RWPE1 (cell line): ENCODE data around the gene METTL27.
"Not testable (repeated sequence)": the region's sequence is repeated elsewhere in the genome, so short reads cannot be mapped to it uniquely, and the experiment has no call there.

ENCODE experiments used
- CTCF ChIA-PET: fragments of 350-600 bp; sonication (Branson Sonifier 250); formaldehyde crosslinking; extraction: SDS; loops from one replicate; lab custom pipeline; 2021; lab: Yijun Ruan, JAX
- POLR2A ChIA-PET: fragments of 400-600 bp; formaldehyde crosslinking; extraction: SDS; loops from one replicate; lab custom pipeline; 2020; ENCODE audit warnings: antibody characterized with exemption; ENCODE audit not compliant: low non-redundant PET; lab: Yijun Ruan, JAX
- DNase-seq: peaks from one replicate; pipeline ENCODE4 v3.0.0; 2012; ENCODE audit warnings: low spot score
- H3K27ac ChIP-seq: fragments of 450-650 bp; 2 replicates; pipeline ENCODE4 v1.5.1; 2017
- CTCF ChIP-seq: fragments of 450-650 bp; conservative IDR thresholded peaks from 2 replicates; pipeline ENCODE4 v1.5.1; 2017; ENCODE audit warnings: low read depth, mild to moderate bottlenecking

The METTL27 gene

GRCh38 chr7:73847941-73848723, 5.8 kb upstream of the METTL27 start:
- CTCF ChIA-PET, result no interaction called here
- peak overlapping the region; percentile 32; the same call in 1 of the 2 replicates for H3K27ac ChIP-seq
- no peak for DNase-seq
- POLR2A ChIA-PET, result no interaction called here
- TF ChIP-seq CTCF, result no peak

- POLR2A ChIA-PET, H3K27ac ChIP-seq, CTCF ChIA-PET, DNase-seq: not testable (repeated sequence)
Measured at GRCh38 chr7:73845701-73846195, 3.4 kb upstream of the METTL27 start.

DNA sequence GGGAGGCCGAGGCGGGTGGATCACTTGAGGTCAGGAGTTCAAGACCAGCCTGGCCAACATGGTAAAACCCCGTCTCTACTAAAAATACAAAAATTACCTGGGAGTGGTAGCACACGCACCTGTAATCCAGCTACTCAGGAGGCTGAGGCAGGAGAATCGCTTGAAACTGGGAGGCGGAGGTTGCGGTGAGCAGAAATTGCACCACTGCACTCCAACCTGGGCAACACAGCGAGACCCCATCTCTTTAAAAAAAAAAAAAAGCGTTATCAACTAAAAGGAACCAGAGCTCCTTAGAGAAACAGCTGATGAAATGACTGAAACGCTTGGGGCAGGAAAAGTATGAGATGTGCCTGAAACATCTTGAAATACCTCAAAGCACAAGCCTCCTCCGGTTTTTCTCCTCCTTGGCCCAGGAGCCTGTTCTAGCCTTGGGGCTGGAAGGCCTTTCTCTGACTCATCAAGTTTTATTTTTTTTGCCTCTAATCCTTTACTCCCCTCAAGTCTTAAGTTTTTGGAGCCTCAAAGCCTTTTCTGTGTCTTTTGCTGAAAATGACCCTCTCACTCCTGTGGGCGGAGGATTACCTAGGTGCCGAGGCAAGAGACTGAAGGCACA, 2.6 kb upstream of the METTL27 start:
- POLR2A ChIA-PET, result interaction anchor here (0.6 kb wide), 1 partner anchor 23 kb away, joined by 3 read pairs; no protein-coding TSS in a partner anchor
- DNase-seq, result peak; percentile 52

GRCh38 chr7:73844131-73844547, 1.8 kb upstream of the METTL27 start:
- H3K27ac ChIP-seq, result no peak overlapping the region
- CTCF ChIA-PET, result interaction anchor here (1.2 kb wide), 1 partner anchor 33 kb away, joined by 6 read pairs; no protein-coding TSS in a partner anchor
- no peak for DNase-seq
- POLR2A ChIA-PET, result interaction anchor here (1.6 kb wide), 1 partner anchor 11 kb away, joined by 8 read pairs; no protein-coding TSS in a partner anchor
- TF ChIP-seq CTCF, result no peak

More for the DNA sequence above, 2.6 kb upstream of the METTL27 start:
- TF ChIP-seq CTCF, result no peak
- H3K27ac ChIP-seq, result peak overlapping the region; percentile 61
- CTCF ChIA-PET, result interaction anchor here (0.6 to 1.2 kb wide), 2 partner anchors 34 to 1197 kb away, joined by 3 to 6 read pairs; no protein-coding TSS in a partner anchor

DNA sequence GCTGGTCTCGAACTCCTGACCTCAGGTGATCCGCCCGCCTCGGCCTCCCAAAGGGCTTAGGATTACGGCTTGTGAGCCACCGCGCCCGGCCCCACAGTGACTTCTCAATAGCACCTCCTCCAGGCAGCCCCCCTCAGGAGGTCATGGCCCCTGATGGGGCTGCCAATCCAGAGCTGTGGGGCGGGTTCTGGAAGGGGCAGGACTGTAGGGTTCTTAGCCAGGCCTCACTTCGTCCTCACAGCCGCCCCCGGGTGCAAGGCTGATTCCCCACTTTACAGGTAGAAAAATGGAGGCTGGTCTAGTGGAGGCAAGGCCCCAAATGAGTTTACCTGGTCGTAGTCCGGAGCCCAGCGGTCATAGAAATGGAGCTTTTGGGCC, 638 bp downstream of the METTL27 start:
- POLR2A ChIA-PET, result interaction anchor here (1.0 kb wide), 1 partner anchor 20 kb away, joined by 4 read pairs; no protein-coding TSS in a partner anchor
- peak overlapping the region; percentile 87 for H3K27ac ChIP-seq
- DNase-seq, result no peak
- no peak for TF ChIP-seq CTCF
- CTCF ChIA-PET, result no interaction called here

DNA sequence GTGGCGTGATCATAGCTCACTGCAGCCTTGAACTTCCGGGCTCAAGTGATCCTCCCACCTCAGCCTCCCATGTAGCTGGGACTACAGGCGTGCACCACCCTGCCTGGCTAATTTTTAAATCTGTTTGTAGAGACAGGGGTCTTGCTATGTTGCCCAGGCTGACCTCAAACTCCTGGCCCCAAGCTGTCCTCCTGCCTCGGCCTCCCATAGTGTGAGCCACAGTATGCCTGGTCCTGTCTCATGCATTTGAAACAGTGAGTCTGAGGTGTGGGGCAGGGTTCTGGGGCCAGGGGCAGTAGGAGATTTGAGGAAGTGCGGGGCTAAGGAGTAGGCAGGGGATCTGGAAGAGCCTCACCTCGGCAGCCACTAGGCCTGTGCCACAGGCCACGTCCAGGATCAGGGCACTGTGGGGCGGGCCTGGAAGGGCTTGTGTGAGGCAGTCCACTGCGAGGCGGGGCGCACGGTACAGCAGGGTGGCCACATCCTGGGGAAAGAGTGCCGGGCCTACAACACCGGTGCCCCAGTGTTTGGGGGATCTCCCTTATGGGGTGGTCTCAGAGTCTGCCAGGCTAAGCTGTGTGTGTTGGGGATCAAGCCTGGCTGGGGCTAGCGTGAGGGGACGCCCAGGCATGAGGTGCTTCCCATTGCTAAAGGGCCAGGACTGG, 1.5 kb downstream of the METTL27 start:
- POLR2A ChIA-PET, result no interaction called here
- TF ChIP-seq CTCF, result no peak
- H3K27ac ChIP-seq, result peak overlapping the region; percentile 87
- DNase-seq, result no peak
- CTCF ChIA-PET, result no interaction called here
